ENCODE data around the gene SOX5. TPM values are rescaled to one million over a fixed set of nuclear protein-coding genes. Genes with fewer than 3 reads are reported as not detected.

The SOX5 gene
- total RNA-seq, 1 experiment from 2014 or later = not detected

DNA sequence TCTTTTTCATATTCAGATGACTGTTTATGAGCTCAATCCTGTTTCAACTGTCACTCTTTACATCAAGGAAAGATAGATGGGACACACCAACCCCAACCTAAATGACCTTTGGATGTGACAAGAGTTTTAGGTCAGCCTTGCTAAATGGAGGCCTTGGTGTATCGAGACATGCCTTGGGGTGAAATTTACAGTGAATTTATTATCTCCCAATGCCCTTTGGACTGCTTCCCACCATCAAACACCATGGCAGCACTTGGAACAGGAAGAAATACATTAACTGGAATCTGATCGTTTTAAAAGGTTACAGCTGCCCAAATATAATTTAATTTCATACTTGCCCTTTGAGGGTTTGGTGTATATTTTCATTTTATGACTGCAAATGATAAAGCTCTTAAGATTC, 327.6 kb downstream of the SOX5 start:
- H3K4me1 Mint-ChIP-seq (ENCODE audit: low read depth, unreplicated experiment) = no peaks in the 10 kb centered on the region
- no peak overlapping the region for H3K4me3 Mint-ChIP-seq (ENCODE audit: low read depth, unreplicated experiment)
- H3K27ac Mint-ChIP-seq (ENCODE audit: unreplicated experiment) = no peak overlapping the region
- no peak for DNase-seq
- TF ChIP-seq, protein P1, sequence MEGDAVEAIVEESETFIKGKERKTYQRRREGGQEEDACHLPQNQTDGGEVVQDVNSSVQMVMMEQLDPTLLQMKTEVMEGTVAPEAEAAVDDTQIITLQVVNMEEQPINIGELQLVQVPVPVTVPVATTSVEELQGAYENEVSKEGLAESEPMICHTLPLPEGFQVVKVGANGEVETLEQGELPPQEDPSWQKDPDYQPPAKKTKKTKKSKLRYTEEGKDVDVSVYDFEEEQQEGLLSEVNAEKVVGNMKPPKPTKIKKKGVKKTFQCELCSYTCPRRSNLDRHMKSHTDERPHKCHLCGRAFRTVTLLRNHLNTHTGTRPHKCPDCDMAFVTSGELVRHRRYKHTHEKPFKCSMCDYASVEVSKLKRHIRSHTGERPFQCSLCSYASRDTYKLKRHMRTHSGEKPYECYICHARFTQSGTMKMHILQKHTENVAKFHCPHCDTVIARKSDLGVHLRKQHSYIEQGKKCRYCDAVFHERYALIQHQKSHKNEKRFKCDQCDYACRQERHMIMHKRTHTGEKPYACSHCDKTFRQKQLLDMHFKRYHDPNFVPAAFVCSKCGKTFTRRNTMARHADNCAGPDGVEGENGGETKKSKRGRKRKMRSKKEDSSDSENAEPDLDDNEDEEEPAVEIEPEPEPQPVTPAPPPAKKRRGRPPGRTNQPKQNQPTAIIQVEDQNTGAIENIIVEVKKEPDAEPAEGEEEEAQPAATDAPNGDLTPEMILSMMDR (IDR thresholded peaks at IDR 0.05; ENCODE audit: unreplicated experiment) = no peak
- H3K36me3 Mint-ChIP-seq (ENCODE audit: insufficient read depth, unreplicated experiment) = no peaks in the 10 kb centered on the region
- peaks cover 12% of the 10 kb centered on the region for H3K9me3 Mint-ChIP-seq (ENCODE audit: low read depth, unreplicated experiment)
- CTCF ChIA-PET = no interaction called here
- no TSS peak for BruUV-seq (replicated peaks)
- intact Hi-C loops (cut with micrococcal nuclease; ENCODE audit: unreplicated experiment) = no loop called here
- no peaks in the 10 kb centered on the region for H3K27me3 Mint-ChIP-seq (ENCODE audit: unreplicated experiment)

- Mint-ChIP-seq H3K4me1 (ENCODE audit: low read depth, unreplicated experiment) (no peaks in the 10 kb centered on the region), H3K27me3 (ENCODE audit: unreplicated experiment) (no peaks in the 10 kb centered on the region), H3K27ac (ENCODE audit: unreplicated experiment) (no peak overlapping the region), H3K4me3 (ENCODE audit: low read depth, unreplicated experiment) (no peak overlapping the region), H3K36me3 (ENCODE audit: insufficient read depth, unreplicated experiment) (no peaks in the 10 kb centered on the region), H3K9me3 (ENCODE audit: low read depth, unreplicated experiment) (peaks cover 6% of the 10 kb centered on the region)
- TF ChIP-seq, protein P1 (IDR thresholded peaks at IDR 0.05; ENCODE audit: unreplicated experiment) = no peak
- BruUV-seq (replicated peaks) = no TSS peak
- intact Hi-C loops (cut with micrococcal nuclease; ENCODE audit: unreplicated experiment) = no loop called here
- CTCF ChIA-PET = no interaction called here
- DNase-seq = no peak
Observed at GRCh38 chr12:23618718-23619117, 330.8 kb downstream of the SOX5 start.

- TF ChIP-seq, protein P1 (IDR thresholded peaks at IDR 0.05; ENCODE audit: unreplicated experiment) = no peak
- no peaks in the 10 kb centered on the region for H3K27me3 Mint-ChIP-seq (ENCODE audit: unreplicated experiment)
- no peaks in the 10 kb centered on the region for H3K36me3 Mint-ChIP-seq (ENCODE audit: insufficient read depth, unreplicated experiment)
- no peak overlapping the region for H3K27ac Mint-ChIP-seq (ENCODE audit: unreplicated experiment)
- no peaks in the 10 kb centered on the region for H3K4me1 Mint-ChIP-seq (ENCODE audit: low read depth, unreplicated experiment)
- BruUV-seq (replicated peaks) = no TSS peak
- no peak overlapping the region for H3K4me3 Mint-ChIP-seq (ENCODE audit: low read depth, unreplicated experiment)
- peaks cover 6% of the 10 kb centered on the region for H3K9me3 Mint-ChIP-seq (ENCODE audit: low read depth, unreplicated experiment)
- intact Hi-C loops (cut with micrococcal nuclease; ENCODE audit: unreplicated experiment) = no loop called here
- CTCF ChIA-PET = no interaction called here
- no peak for DNase-seq
Observed at GRCh38 chr12:23617749-23618148, 331.7 kb downstream of the SOX5 start.

- no peak for DNase-seq
- intact Hi-C loops (cut with micrococcal nuclease; ENCODE audit: unreplicated experiment) = no loop called here
- Mint-ChIP-seq H3K4me1 (ENCODE audit: low read depth, unreplicated experiment) (no peaks in the 10 kb centered on the region), H3K27ac (ENCODE audit: unreplicated experiment) (no peak overlapping the region), H3K27me3 (ENCODE audit: unreplicated experiment) (no peaks in the 10 kb centered on the region), H3K9me3 (ENCODE audit: low read depth, unreplicated experiment) (no peaks in the 10 kb centered on the region), H3K36me3 (ENCODE audit: insufficient read depth, unreplicated experiment) (no peaks in the 10 kb centered on the region), H3K4me3 (ENCODE audit: low read depth, unreplicated experiment) (no peak overlapping the region)
- CTCF ChIA-PET = no interaction called here
- TF ChIP-seq, protein P1 (IDR thresholded peaks at IDR 0.05; ENCODE audit: unreplicated experiment) = no peak
- no TSS peak for BruUV-seq (replicated peaks)
Observed at GRCh38 chr12:23614280-23614679, 335.2 kb downstream of the SOX5 start.

DNA sequence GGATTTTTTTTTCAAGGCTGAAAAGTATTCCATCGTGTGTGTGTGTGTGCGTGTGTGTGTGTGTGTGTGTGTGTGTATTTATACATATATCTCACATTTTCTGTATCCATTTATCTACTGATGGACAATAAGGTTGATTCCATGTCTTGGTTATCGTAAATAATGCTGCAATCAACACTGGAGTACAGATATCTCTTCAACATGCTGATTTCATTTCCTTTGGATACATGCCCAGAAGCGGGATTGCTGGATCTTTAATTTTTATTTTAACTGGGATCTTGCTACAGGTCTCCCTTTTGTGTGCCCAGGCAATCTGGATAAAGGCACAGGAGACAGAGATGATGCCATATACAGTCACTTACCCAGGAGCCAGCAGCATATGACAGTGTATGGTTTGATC, 338.1 kb downstream of the SOX5 start:
- H3K4me3 Mint-ChIP-seq (ENCODE audit: low read depth, unreplicated experiment) = no peak overlapping the region
- no peaks in the 10 kb centered on the region for H3K4me1 Mint-ChIP-seq (ENCODE audit: low read depth, unreplicated experiment)
- no peaks in the 10 kb centered on the region for H3K27me3 Mint-ChIP-seq (ENCODE audit: unreplicated experiment)
- H3K9me3 Mint-ChIP-seq (ENCODE audit: low read depth, unreplicated experiment) = peaks cover 3% of the 10 kb centered on the region
- intact Hi-C loops (cut with micrococcal nuclease; ENCODE audit: unreplicated experiment) = no loop called here
- no peaks in the 10 kb centered on the region for H3K36me3 Mint-ChIP-seq (ENCODE audit: insufficient read depth, unreplicated experiment)
- CTCF ChIA-PET = no interaction called here
- BruUV-seq (replicated peaks) = no TSS peak
- TF ChIP-seq, protein P1 (IDR thresholded peaks at IDR 0.05; ENCODE audit: unreplicated experiment) = no peak
- DNase-seq = no peak
- H3K27ac Mint-ChIP-seq (ENCODE audit: unreplicated experiment) = no peak overlapping the region
